Dendritic cell treated with granulocyte-macrophage colony-stimulating factor and Interleukin-4, amounts not matched to agents 40 ng/mL and 50 ng/mL, for 4 days (primary cell): ENCODE data around the gene HAL.
A peak's percentile ranks its signal among the peaks of the same experiment; 100 is the strongest.

Experiments used
- H3K27ac Mint-ChIP-seq: one replicate; pipeline ENCODE4 v1.8.0; 2022; ENCODE audit warnings: mild to moderate bottlenecking, mixed read lengths
- H3K27me3 Mint-ChIP-seq: one replicate; pipeline ENCODE4 v1.8.0; 2022; ENCODE audit warnings: mild to moderate bottlenecking, mixed read lengths
- H3K36me3 Mint-ChIP-seq: one replicate; pipeline ENCODE4 v1.8.0; 2022; ENCODE audit warnings: low read depth, mixed read lengths
- H3K4me1 Mint-ChIP-seq: one replicate; pipeline ENCODE4 v1.8.0; 2022; ENCODE audit warnings: low read depth, mixed read lengths
- H3K4me3 Mint-ChIP-seq: one replicate; pipeline ENCODE4 v1.8.0; 2022; ENCODE audit warnings: mild to moderate bottlenecking, moderate library complexity, mixed read lengths
- H3K9me3 Mint-ChIP-seq: one replicate; pipeline ENCODE4 v1.8.0; 2022; ENCODE audit warnings: mixed read lengths
- intact Hi-C: fragments of 100-400 bp; cut with micrococcal nuclease; formaldehyde crosslinking; loops from one replicate; pipeline ENCODE4 v1.15.0; 2022

HAL gene, protein sequence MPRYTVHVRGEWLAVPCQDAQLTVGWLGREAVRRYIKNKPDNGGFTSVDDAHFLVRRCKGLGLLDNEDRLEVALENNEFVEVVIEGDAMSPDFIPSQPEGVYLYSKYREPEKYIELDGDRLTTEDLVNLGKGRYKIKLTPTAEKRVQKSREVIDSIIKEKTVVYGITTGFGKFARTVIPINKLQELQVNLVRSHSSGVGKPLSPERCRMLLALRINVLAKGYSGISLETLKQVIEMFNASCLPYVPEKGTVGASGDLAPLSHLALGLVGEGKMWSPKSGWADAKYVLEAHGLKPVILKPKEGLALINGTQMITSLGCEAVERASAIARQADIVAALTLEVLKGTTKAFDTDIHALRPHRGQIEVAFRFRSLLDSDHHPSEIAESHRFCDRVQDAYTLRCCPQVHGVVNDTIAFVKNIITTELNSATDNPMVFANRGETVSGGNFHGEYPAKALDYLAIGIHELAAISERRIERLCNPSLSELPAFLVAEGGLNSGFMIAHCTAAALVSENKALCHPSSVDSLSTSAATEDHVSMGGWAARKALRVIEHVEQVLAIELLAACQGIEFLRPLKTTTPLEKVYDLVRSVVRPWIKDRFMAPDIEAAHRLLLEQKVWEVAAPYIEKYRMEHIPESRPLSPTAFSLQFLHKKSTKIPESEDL

DNA sequence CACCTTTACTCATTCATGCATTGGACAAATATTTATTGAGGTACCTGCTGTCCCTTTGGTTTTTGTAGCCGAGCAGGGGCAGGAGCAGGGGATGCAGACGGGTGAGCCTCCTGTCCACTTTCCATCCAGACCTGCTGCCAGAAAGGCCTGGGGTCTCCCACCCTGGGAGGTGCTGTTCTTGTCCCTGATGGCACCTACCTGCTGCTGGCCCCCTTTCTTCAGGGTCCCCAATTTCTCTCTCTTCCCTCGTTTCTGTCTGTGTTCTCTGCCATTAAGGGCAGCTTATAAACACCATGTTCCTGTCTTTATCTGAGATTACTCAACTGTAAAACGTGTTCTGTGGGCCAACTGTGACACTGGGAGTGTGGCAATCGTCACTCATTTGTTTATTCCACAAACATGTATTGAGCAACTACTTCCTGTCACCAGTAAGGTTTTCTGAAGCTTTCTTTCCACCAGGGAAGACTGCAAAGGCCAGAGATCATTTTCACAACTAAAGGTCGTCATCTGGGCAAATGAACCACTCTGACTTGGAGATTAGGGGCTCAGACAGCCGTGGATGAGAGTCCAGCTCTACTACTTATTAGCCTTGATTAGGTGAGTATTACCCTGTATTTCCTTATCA is at the start of gene HAL:
Gene HAL (minus strand): TSS at position 311 of the 625 bp plus-strand sequence. CDS start 434 bp downstream, outside the sequence.
- Mint-ChIP-seq H3K4me3 (no peak within 1 kb of the TSS), H3K27ac (peak within 1 kb of the TSS; percentile 63), H3K27me3 (no peaks in the 10 kb centered on the region), H3K4me1 (peaks cover 44% of the 10 kb centered on the region), H3K9me3 (no peaks in the 10 kb centered on the region), H3K36me3 (peaks cover 29% of the 10 kb centered on the region)
- intact Hi-C loops: loop anchor here (5.0 kb wide), 1 partner anchor 174 kb away; no protein-coding TSS in a partner anchor

DNA sequence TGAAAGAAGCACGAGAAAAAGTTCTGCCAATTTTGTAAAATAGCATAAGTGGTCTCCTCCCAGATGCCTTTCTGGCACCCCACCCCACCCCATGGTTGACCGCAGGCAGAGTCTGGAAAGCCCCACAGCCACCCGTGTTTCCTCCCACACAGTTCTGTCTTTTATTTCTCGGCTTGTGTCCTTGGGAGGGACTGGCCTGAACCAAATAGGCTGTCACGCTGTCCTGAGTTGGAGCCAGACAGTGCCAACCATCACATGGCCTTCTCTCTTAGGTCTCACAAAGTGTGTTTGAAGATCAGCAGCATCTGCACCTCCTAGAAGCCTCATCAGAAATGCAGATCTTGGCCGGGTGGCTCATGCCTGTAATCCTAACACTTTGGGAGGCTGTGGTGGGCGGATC is 49.4 kb upstream of the HAL start:
- Mint-ChIP-seq H3K27me3 (no peaks in the 10 kb centered on the region), H3K36me3 (no peaks in the 10 kb centered on the region), H3K4me1 (peaks cover 68% of the 10 kb centered on the region), H3K27ac (peak overlapping the region; percentile 54), H3K4me3 (no peak overlapping the region), H3K9me3 (no peaks in the 10 kb centered on the region)
- intact Hi-C loops: no loop called here

DNA sequence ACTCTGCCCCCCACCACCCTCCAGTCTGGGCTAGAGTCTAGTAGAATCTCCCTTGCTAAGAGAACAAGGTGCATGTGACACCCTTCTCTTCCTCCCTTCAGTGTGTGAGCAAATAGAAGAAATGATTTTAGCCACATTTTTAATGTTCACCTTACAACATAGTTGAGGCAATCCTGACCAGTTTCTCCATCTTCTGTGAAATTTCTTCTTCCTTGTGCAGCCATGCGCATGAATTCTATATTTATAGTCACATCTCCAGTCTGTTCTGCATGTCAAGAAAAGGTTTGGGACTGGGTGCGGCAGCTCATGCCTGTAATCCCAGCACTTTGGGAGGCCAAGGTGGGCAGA is 48.8 kb upstream of the HAL start:
- intact Hi-C loops: no loop called here
- Mint-ChIP-seq H3K36me3 (no peaks in the 10 kb centered on the region), H3K4me1 (peaks cover 65% of the 10 kb centered on the region), H3K27me3 (no peaks in the 10 kb centered on the region), H3K27ac (peak overlapping the region; percentile 54), H3K9me3 (no peaks in the 10 kb centered on the region), H3K4me3 (peak overlapping the region; percentile 21)

DNA sequence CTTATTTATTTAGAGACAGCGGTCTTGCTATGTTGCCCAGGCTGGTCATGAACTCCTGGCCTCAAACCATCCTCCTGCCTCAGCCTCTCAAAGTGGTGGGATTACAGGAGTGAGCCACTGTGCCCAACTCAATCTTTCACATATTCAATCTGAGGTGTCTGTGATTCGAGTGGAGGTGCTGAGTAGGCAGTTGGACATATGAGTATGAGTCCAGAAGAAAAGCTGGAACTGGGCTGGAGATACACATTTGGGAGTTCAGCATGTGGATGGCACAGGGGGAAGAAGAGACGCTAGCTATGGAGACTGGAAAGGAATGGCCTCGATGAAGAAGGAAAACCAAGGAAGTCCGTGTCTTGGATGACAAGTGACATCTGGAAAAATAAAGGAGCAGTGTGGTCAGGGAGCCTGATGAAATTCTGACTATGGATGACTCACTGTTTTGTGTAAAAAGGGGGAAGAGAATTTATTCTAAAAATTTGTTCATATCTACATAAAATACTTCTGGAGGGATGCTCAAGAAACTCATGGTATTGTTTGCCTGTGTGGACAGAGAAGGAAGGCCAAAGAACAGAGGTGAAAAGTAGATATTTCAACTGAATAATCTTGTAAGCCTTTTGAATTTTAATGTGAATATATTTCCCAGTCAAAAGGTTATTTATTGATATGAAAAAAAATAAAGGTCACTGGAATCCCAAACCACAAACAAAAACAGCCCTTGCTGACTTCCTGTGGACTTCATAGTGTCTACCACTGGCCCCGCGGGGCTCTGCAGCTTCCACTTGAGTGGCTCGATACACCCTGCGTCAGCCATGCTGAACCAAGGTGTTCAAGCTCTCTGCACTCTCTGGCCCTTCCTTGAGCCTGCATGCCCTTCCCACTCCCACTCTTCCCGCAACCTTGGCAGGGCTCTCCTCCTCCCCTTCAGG is 48.1 kb upstream of the HAL start:
- Mint-ChIP-seq H3K4me3 (peak overlapping the region; percentile 21), H3K27me3 (no peaks in the 10 kb centered on the region), H3K4me1 (peaks cover 59% of the 10 kb centered on the region), H3K27ac (peak overlapping the region; percentile 54), H3K9me3 (no peaks in the 10 kb centered on the region), H3K36me3 (no peaks in the 10 kb centered on the region)
- intact Hi-C loops: no loop called here

DNA sequence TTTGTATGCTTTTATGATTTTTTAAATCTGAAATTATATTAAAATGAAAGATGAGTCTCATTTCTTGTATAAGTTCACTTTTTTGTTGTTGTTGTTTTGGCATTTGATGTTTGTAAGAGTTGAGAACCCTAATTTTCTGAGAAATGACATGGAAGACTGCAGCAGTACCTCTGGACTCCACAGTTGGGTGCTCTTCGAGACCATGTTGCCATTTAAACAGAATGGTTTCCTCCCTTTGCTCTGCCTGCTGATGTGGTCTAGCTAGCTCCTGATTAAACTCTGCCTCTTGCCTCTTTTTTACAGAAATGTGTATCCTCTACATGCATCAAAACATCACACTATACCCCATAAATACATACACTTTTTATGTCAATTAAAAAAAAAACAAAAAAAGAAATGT is 45.0 kb upstream of the HAL start:
- Mint-ChIP-seq H3K4me3 (no peak overlapping the region), H3K9me3 (no peaks in the 10 kb centered on the region), H3K4me1 (peaks cover 28% of the 10 kb centered on the region), H3K27me3 (no peaks in the 10 kb centered on the region), H3K27ac (no peak overlapping the region), H3K36me3 (no peaks in the 10 kb centered on the region)
- intact Hi-C loops: no loop called here

DNA sequence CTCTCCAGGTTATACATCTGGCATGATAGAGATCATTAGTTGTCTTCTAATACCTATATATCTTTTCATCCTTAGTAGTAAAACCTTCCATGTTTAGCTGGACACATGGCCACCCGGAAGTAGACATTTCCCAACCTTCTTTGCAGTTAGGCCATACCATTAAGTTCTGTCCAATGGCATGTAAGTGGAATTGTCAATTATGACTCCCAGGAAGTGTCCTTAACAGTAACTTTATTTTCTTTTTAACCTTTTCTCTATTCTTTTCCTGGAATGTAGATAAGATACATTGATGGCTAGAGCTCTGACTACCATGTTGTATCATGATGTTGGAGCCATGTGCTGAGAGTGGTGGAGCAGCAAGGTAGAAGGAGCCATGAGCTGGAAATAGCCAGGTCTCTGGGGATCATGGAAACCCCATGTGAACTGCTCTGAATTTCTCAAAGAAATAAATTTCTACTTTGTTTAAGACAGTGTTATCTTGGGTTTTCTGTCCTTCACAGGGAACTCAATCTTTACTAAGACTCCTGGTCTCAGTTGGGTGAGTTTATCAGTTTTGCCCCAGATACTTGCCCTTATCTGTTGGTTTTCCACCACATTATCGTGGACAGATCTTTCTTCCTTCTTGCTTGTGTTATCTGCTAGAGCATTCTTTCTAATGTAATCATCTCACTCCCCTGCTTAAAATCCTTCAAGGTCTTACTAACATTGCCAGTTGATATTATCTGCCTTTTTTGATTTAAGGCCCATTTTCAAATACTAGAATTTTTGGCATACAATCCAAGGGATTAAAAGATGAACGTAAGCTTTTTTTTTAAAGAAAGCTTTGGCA is 44.4 kb upstream of the HAL start:
- Mint-ChIP-seq H3K36me3 (no peaks in the 10 kb centered on the region), H3K9me3 (no peaks in the 10 kb centered on the region), H3K27ac (no peak overlapping the region), H3K27me3 (no peaks in the 10 kb centered on the region), H3K4me1 (peaks cover 21% of the 10 kb centered on the region), H3K4me3 (no peak overlapping the region)
- intact Hi-C loops: no loop called here

DNA sequence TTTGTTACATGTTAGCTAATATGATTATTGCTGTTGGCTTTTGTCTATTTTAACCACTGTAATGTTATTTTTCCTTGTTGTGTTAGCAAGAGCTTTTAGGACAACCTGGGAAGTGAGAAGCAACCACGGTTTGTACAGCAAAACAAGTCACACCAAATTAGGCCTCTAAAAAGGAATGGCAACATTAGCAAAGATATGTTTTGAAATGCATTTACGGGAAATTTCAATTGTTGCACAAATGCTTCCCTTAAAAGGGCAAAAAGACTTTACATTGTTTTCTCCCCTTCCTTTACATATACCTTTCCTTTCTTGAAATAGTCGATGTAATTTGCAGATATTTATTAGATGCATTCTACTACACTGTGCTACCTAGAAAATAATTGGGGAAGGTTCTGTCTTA is 43.4 kb upstream of the HAL start:
- Mint-ChIP-seq H3K36me3 (no peaks in the 10 kb centered on the region), H3K27me3 (no peaks in the 10 kb centered on the region), H3K27ac (no peak overlapping the region), H3K4me3 (no peak overlapping the region), H3K4me1 (peaks cover 11% of the 10 kb centered on the region), H3K9me3 (no peaks in the 10 kb centered on the region)
- intact Hi-C loops: loop anchor here (5.0 kb wide), 1 partner anchor 358 kb away; no protein-coding TSS in a partner anchor

DNA sequence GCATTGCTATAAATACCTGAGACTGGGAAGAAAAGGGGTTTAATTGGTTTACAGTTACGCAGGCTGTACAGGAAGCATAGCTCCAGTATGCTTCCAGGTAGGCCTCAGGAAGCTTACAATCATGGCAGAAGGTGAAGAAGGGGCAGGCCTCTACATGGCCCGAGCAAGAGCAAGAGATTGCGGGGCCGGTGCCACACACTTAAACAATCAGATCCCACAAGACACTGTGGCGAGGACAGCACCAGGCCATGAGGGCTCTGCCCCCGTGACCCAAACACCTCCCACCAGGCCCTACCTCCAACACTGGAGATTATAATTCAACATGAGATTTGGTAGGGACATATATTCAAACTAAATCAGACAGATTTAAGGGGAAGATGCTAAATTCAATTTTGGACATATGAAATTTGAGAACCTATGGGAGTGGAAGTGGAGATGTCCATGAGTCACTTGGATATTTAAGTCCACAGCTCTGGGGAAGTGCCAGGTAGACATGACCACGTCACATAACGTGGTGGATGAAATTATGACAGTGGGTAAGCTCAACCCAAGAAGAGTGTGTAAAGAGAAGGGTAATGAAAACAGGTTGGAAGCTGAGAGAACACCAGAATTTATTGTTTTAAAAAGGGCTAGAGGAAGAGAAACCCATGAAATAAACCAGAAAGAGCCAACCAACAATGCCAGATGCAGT is 40.8 kb upstream of the HAL start:
- Mint-ChIP-seq H3K27ac (no peak overlapping the region), H3K4me1 (peaks cover 10% of the 10 kb centered on the region), H3K9me3 (no peaks in the 10 kb centered on the region), H3K36me3 (no peaks in the 10 kb centered on the region), H3K4me3 (no peak overlapping the region), H3K27me3 (no peaks in the 10 kb centered on the region)
- intact Hi-C loops: loop anchor here (5.0 kb wide), 1 partner anchor 360 kb away; no protein-coding TSS in a partner anchor

DNA sequence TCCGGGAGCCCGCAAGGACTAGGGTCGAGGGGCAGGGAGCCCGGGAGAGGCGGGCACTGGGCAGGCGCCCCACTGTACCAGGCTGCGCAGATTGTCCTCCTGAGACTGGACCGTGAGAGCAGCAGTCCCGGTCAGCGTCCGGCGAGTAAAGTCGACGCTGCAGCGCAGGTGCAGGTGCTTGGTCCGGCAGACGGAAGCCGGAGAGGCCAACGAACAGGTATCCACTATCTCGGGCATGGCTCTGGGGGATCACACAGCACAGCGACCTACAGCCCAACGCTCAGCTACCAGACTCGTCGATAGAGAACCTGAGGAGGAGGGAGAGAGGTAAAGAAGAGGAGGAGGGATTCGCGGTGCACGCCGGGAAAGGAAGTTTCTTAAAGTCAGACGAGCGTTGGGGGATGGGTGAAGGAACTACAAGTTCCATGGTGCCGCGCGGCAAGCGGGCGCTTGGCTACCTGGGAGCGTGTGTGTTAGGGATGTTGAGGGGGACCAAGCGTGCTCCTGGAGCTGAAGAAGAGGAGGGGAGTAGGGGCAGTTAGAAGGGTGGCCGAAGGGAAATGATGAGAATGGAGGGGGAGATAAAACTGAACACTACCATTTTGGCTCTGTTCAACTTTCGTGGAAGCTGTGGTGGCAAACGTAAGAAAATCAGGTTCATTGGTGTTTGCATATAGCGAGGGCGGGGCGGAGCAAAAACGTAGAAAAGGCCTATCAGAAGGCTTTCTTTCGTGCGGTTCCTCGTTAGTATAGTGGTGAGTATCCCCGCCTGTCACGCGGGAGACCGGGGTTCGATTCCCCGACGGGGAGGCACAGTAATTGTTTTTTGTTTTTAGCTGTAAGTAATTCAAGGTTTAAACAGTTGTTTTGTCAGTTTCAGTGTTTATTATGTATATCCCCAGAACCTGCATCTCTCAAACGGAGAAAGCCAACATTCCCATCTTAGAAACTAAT is 39.4 kb upstream of the HAL start, which contains the start of gene LTA4H:
Gene LTA4H (minus strand): TSS at position 305 of the 954 bp plus-strand sequence. CDS start 68 bp downstream, at position 237.
- H3K36me3 Mint-ChIP-seq: no peaks in the 10 kb centered on the region
- intact Hi-C loops: loop anchor here (5.0 kb wide), 1 partner anchor 362 kb away; no protein-coding TSS in a partner anchor
- no peaks in the 10 kb centered on the region for H3K9me3 Mint-ChIP-seq
- peaks cover 12% of the 10 kb centered on the region for H3K4me1 Mint-ChIP-seq
- H3K27ac Mint-ChIP-seq: no peak within 1 kb of the TSS
- H3K27me3 Mint-ChIP-seq: no peaks in the 10 kb centered on the region
- H3K4me3 Mint-ChIP-seq: no peak within 1 kb of the TSS

DNA sequence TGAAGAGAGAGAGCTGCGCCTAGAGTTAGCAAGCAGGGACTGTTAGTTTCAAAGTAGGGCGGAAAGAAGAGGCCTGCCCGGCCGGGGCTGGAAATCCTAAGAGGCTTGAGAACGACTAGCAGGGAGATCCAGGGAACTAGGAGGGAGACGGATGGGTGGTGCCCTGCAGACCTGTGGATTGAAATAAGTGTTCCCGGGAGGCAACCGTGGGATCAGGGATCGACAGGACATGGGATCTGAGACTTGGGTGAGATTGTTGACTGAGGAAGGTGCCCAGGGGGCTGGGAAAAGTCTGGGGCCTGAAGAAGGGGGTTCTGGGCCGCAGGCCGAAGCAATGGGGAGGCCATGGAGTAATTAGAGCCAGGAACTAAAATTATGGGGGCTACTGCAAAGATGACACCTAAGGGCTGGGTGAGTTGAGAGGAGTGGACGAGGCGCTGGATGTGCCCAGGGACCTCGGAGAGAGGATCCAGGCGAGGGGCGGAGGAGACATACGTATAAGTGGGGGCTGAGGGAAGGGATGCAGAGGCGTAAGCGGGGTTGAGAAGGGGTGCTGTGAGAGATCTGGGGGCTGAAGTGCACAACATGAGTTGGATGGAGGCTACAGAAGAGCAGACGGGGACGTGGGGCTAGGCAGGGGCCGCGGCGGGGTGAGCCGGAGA is 38.6 kb upstream of the HAL start:
- no peaks in the 10 kb centered on the region for H3K9me3 Mint-ChIP-seq
- peaks cover 20% of the 10 kb centered on the region for H3K4me1 Mint-ChIP-seq
- H3K4me3 Mint-ChIP-seq: no peak overlapping the region
- no peaks in the 10 kb centered on the region for H3K27me3 Mint-ChIP-seq
- intact Hi-C loops: loop anchor here (5.0 kb wide), 1 partner anchor 363 kb away; no protein-coding TSS in a partner anchor
- no peak overlapping the region for H3K27ac Mint-ChIP-seq
- H3K36me3 Mint-ChIP-seq: no peaks in the 10 kb centered on the region
